IPS-18a (cell line): ENCODE measurements around the gene BRSK2.

Experiments used
- H3K27ac ChIP-seq: one replicate; pipeline ENCODE4 v1.5.1; 2013; ENCODE audit warnings: low read length
- H3K27me3 ChIP-seq: one replicate; pipeline ENCODE4 v1.6.1; 2013; ENCODE audit warnings: mild to moderate bottlenecking, low read length; ENCODE audit not compliant: control insufficient read depth, insufficient read depth
- H3K36me3 ChIP-seq: one replicate; pipeline ENCODE4 v1.6.1; 2013; ENCODE audit warnings: low read depth, low read length; ENCODE audit not compliant: control insufficient read depth
- H3K4me1 ChIP-seq: one replicate; pipeline ENCODE4 v1.6.1; 2013; ENCODE audit warnings: low read depth, low read length; ENCODE audit not compliant: control insufficient read depth
- H3K4me3 ChIP-seq: one replicate; pipeline ENCODE4 v1.5.1; 2013; ENCODE audit warnings: low read length
- H3K9ac ChIP-seq: one replicate; pipeline ENCODE4 v1.6.1; 2013; ENCODE audit warnings: mild to moderate bottlenecking, low read length, moderate library complexity
- H3K9me3 ChIP-seq: one replicate; pipeline ENCODE4 v1.6.1; 2013; ENCODE audit warnings: low read depth, low read length; ENCODE audit not compliant: control insufficient read depth

BRSK2 gene

DNA sequence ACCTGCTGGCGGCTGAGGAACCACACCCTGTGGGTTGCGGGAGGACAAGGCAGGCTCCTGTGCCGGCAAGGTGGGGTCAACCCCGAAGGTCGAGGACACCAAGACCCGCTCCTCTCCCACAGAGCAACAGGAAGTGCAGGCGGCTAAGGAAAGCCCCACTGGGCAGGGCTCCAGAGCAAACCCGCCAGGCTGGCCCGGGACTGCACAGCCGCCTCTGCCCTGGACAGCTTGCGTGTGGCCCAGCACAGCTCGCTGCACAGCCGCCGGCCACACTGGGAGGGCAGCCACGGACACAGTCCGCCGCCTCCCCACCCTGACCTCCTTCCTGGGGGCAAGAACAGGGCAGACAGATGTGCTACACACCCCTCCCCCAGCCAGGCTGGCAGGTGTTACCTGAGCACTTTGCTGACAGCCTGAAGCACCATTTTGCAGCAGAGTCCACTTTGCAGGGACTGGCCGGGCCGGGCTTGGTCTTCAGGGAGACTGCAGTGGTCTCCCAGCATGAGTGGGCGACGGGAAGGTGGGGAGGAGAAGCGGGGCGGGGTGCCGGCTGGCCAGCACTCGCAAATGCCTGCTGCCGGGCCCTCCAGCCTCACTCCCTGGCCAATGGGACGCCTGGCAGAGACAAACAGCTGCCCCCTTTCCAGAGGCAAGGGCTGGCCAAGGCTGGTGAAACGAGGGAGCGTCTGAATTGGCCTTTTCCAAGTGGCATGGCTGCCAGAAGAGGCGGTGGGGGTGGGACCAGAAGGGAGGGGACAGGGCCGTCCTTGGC, 96.5 kb downstream of the BRSK2 start, which contains the start of gene MOB2:
MOB2 (minus strand) TSS at position 726 of the 772 bp plus-strand sequence; CDS start at position 503, 223 bp downstream.
- Histone ChIP-seq H3K9ac (no peak within 1 kb of the TSS), H3K4me1 (no peaks in the 10 kb centered on the region), H3K4me3 (no peak within 1 kb of the TSS), H3K27ac (no peak within 1 kb of the TSS), H3K9me3 (no peaks in the 10 kb centered on the region), H3K27me3 (no peaks in the 10 kb centered on the region), H3K36me3 (no peaks in the 10 kb centered on the region)

DNA sequence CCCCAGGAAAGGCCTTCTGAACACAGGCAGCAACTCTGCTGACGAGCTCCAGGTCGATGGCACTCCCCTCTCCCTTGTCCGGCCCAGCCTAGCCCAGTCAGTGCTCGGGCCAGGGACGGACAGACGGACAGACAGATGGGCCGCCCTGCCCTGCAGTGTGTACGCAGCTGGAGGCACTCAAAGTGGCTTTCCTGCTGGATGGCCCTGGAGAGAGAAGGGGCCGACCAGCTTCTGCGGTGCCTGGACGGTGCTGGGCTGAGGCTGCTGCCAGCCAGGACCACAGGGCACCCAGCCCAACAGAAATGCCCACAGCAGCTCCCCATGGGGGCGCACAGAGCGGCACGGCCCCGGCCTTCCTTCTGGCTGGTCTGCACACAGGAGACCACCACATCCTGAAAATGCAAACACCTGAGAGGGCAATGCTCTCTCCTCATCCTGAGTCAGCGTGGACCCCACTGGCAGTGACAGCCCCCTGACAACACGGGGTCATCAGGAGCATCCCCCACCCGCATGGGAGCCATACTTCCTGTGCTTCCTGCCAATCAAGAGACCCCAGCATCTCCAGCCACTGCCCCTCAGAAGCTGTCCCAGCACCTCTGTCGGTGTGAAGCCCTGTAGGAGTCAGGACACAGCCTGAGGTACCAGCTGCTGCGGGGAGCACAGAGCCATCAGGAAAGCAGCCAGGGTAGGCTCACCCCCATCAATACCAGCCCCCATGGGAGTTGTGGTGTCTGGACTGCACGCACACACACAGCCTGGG, 97.5 kb downstream of the BRSK2 start:
- no peaks in the 10 kb centered on the region for H3K36me3 ChIP-seq
- no peaks in the 10 kb centered on the region for H3K4me1 ChIP-seq
- H3K4me3 ChIP-seq: no peak overlapping the region
- no peak overlapping the region for H3K27ac ChIP-seq
- H3K9ac ChIP-seq: no peak overlapping the region
- H3K9me3 ChIP-seq: no peaks in the 10 kb centered on the region
- H3K27me3 ChIP-seq: no peaks in the 10 kb centered on the region

DNA sequence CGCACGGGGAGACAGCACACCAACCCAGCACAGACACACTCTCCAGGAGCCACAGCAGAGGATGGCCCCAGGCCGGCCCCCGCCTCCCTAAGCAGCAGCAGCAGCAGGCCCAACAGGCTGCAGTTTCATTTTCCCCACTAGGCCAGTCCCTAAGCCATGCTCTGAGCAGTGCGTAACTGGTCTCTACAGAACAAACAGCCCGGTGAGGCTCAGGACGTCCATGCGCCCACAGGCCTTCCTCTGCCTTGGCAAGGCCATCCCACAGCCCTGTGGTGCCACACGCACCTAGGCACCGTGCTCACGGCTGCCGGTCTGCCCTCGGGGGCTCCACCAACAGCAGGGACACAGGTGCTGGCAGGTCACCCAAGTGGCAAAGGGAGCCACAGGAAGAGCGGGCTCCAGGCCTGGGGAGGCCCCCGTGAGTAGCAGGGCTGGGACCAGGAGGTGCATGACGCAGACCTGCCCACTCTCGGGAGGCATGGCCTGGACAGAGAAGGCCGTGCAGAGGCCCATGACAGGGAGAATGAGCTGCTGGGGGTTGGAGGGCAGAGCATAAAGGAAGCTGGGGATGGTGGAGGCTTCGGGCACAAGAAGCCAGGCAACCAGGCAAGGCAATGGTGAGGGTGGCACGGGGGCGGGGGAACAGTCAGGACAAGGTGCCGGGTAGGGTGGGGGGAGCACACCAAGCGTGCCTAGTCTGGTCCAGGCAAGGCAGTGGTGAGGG, 98.3 kb downstream of the BRSK2 start:
- no peaks in the 10 kb centered on the region for H3K27me3 ChIP-seq
- H3K4me1 ChIP-seq: no peaks in the 10 kb centered on the region
- H3K27ac ChIP-seq: no peak overlapping the region
- H3K9me3 ChIP-seq: no peaks in the 10 kb centered on the region
- no peak overlapping the region for H3K9ac ChIP-seq
- H3K4me3 ChIP-seq: no peak overlapping the region
- no peaks in the 10 kb centered on the region for H3K36me3 ChIP-seq

DNA sequence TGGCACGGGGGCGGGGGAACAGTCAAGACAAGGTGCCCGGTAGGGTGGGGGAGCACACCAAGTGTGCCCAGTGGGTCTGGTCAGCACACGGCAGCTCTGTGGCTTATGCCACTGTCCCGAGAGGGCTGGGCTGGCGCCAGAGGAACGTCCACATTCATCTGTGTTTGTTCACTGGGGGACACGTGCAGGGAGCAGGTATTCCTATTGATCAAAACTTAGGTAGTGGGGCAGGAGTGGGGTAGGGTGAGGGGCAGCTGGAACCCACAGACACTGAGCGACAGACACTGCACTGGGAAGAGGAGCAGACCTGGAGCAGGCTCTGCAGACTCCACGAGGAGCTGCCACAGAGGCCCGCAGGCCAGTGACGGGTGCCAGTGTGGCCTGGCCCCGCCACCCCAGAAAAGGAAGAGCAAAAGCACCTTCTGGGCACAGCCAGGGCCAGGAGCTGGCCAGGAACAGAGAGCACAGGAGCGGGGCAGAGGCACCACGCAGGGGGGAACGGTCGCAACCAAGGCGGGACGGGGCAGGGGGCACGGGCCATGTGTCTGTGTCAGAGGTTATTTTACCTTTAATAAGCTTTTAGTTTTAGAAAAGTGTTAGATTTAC, 98.9 kb downstream of the BRSK2 start:
- no peaks in the 10 kb centered on the region for H3K36me3 ChIP-seq

DNA sequence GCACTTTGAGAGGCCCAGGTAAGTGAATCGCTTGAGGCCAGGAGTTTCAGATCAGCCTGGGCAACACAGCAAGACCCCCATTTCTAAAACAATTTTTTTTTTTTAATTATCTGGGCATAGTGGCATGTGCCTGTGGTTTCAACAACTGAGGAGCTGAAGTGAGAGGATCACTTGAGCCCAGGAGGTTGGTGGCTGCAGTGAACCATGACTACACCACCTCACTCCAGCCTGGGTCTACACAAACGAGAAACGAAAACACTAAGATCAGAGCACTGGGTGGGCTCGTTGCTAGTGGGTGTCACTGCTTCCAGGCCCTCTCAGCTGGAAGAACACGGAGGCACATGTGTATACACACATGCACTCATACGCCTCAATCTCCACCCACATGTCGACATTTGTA, 100.9 kb downstream of the BRSK2 start:
- Histone ChIP-seq H3K9ac (no peak overlapping the region), H3K4me3 (no peak overlapping the region), H3K27ac (no peak overlapping the region), H3K4me1 (no peaks in the 10 kb centered on the region), H3K9me3 (no peaks in the 10 kb centered on the region), H3K27me3 (no peaks in the 10 kb centered on the region), H3K36me3 (no peaks in the 10 kb centered on the region)

More for the DNA sequence above, 98.9 kb downstream of the BRSK2 start:
- no peaks in the 10 kb centered on the region for H3K27me3 ChIP-seq
- H3K4me1 ChIP-seq: no peaks in the 10 kb centered on the region
- no peak overlapping the region for H3K4me3 ChIP-seq
- H3K27ac ChIP-seq: no peak overlapping the region
- H3K9me3 ChIP-seq: no peaks in the 10 kb centered on the region
- no peak overlapping the region for H3K9ac ChIP-seq

DNA sequence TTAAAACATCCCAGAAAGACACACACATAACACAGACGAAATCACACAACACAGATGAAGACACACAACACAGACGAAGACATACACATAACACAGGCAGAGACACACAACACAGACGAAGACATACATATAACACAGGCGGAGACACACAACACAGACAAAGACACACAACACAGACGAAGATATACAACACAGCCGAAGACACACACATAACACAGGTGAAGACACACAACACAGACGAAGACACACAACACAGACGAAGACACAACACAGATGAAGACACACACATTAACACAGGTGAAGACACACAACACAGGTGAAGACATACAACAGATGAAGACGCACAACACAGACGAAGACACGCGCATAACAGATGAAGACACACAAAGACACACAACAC, 101.6 kb downstream of the BRSK2 start:
- no peak overlapping the region for H3K4me3 ChIP-seq
- no peak overlapping the region for H3K9ac ChIP-seq
- H3K27me3 ChIP-seq: no peaks in the 10 kb centered on the region
- no peaks in the 10 kb centered on the region for H3K36me3 ChIP-seq
- no peak overlapping the region for H3K27ac ChIP-seq
- H3K9me3 ChIP-seq: no peaks in the 10 kb centered on the region
- H3K4me1 ChIP-seq: no peaks in the 10 kb centered on the region

DNA sequence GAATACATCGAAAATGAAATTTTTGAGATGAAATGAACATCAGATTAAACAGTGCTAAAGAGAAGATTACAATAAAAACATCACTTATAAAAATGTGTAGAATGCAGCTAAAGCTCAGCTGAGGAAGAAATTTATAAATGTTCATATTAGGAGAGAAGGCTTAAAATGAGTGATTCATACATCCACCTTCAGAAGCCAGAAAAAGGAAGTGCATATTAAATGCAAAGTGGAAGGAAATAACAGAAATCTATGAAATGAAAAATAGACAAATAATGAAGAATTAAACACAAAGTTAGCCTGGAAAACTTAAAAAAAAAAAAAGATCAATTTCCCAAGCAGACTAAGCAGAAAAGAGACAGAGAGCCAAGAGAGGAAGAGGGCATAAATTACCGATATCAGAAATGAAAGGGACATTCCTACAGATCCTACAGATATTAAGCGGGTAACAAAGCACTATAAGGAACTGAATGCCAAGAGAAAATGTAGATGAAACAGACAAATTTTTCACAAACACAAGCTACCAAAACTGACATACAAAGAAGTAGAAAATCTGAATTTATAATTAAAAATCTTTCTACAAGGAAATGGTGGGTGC, 104.0 kb downstream of the BRSK2 start:
- Histone ChIP-seq H3K9me3 (no peaks in the 10 kb centered on the region), H3K9ac (no peak overlapping the region), H3K27ac (no peak overlapping the region), H3K4me3 (no peak overlapping the region), H3K36me3 (no peaks in the 10 kb centered on the region), H3K4me1 (peaks cover 7% of the 10 kb centered on the region), H3K27me3 (no peaks in the 10 kb centered on the region)

DNA sequence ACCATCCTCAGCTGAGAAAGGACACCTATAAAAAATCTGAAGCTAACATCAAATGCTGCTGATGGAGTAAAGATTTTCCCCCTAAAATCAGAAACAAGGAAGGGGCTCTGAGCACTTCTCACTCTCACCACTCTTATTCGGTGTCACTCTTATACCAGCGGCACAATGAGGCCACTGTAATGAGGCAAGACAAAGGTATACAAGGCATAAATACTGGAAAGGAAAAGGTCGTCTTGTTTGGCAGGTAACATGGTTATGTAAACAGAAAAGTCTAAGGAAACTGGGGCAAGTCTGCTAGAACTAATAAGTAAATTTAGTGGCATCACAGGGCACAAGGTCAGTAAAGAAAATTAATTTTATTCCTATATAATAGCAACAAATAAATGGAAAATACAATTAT, 104.9 kb downstream of the BRSK2 start:
- Histone ChIP-seq H3K36me3 (no peaks in the 10 kb centered on the region), H3K4me1 (peaks cover 7% of the 10 kb centered on the region), H3K4me3 (no peak overlapping the region), H3K9ac (no peak overlapping the region), H3K27me3 (no peaks in the 10 kb centered on the region), H3K27ac (no peak overlapping the region), H3K9me3 (no peaks in the 10 kb centered on the region)

DNA sequence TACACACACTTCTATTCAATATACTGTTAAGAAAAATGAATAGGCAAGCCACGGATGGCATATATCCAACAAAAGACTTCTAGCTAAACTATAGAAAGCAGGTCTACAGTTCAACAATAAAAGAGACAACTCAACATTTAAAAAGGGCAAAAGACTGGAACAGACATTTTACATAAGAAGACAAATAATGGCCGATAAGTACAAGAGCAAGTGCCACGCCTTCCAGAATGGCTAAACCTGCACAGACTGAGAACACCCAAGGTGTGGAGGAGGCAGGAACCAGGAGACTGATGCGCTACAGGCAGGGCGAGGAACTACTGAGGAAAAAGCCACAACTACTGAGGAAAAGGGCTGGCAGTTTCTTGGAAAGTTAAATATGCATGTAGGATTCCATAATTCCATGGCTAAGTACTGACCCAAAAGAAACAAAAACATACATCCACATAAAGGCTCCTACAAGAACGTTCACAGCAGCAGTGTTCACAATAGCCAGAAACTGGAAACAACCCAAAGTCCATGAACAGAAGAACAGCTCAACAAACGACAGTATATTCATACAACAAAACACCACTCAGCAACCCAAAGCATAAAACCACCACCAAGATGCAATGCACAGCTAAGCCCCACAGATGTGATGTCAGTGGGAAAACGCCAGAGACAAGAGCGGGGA, 106.5 kb downstream of the BRSK2 start:
- peaks cover 7% of the 10 kb centered on the region for H3K4me1 ChIP-seq
- no peaks in the 10 kb centered on the region for H3K27me3 ChIP-seq
- H3K36me3 ChIP-seq: no peaks in the 10 kb centered on the region
- no peak overlapping the region for H3K9ac ChIP-seq
- no peak overlapping the region for H3K27ac ChIP-seq
- H3K4me3 ChIP-seq: no peak overlapping the region
- H3K9me3 ChIP-seq: no peaks in the 10 kb centered on the region

DNA sequence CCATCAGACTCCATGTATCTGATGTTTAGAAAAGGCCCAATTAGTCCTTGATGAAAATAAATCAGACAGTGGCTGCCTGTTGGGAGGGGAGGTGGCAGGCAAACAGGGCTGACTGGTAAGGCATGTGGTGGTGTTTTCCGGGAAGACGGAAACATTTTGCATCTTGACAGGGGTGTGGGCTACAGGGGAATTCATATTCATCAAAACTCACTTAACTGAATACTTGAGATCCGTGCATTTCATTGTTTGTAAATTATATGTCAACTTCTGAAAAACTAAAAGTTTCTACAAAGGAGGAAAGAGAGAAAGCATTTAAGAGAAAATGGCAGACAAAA, 107.0 kb downstream of the BRSK2 start:
- Histone ChIP-seq H3K36me3 (no peaks in the 10 kb centered on the region), H3K4me1 (peaks cover 7% of the 10 kb centered on the region), H3K9ac (no peak overlapping the region), H3K27me3 (no peaks in the 10 kb centered on the region), H3K4me3 (no peak overlapping the region), H3K27ac (no peak overlapping the region), H3K9me3 (no peaks in the 10 kb centered on the region)
